GM18858 (cell line): ENCODE results near the gene CLIC6.
"Not testable (repeated sequence)": the region's sequence is repeated elsewhere in the genome, so short reads cannot be mapped to it uniquely, and the experiment has no call there.

Experiments used
- ATAC-seq: cut with Tn5 transposase; IDR thresholded peaks from one replicate; pipeline ENCODE4 v1.9.1; 2021; ENCODE audit not compliant: unreplicated experiment

CLIC6 gene

DNA sequence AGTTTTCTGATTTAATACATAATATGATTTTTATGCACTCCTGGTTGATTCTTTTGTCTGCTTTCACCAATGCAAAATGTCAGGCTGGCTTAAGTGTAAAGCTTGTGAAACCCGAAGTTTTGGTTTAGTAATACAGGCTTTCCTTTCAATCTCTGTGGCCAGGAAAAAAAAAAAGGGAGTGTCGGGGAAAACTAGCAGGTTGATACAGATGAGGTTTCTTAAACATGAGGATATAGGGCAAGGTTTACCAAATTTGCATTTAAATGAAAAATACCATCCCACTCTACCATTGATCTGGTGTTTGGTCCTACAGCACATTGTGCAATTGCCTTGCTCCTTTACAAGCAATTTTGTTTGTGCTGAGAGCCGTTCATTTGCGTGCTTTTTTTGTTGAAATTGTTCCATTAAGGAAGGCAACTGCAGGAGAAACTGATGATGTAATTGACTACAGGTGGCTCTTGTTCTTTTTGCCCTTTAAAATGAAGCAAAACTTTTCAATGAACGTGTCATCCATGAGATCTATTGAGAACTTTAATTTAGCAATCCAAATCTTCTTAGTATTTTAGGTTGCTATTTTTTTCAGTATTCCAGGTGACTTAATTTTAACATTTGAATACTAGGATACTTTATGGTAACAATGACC lies 22.7 kb downstream of the CLIC6 start:
- ATAC-seq = no peak

DNA sequence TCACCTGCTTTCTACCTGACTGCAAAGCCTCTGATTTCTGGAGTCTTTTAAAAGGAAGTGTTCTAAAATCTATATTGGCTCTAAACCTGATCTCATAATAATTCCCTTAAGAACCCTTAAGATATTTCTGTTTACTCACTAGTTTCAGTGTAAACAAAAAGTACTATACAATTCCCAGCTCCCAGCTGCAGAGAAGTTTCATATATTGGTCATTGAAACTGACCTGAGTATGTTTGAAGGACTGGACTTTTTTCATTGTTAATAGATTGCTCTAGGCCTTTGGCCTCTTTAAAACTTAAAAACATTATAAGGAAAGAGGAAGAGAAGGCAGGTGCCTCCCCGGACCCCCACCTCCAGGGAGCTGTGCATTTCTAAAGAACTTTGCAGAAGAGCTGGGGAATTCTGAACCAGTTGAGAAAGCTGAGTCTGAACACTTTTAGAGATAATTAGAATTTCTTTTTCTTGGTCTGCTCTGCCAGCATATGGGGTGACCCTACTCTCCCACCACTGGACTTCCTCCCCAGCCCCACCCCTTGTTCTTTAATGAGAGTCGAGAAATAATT lies 23.7 kb downstream of the CLIC6 start:
- no peak for ATAC-seq

DNA sequence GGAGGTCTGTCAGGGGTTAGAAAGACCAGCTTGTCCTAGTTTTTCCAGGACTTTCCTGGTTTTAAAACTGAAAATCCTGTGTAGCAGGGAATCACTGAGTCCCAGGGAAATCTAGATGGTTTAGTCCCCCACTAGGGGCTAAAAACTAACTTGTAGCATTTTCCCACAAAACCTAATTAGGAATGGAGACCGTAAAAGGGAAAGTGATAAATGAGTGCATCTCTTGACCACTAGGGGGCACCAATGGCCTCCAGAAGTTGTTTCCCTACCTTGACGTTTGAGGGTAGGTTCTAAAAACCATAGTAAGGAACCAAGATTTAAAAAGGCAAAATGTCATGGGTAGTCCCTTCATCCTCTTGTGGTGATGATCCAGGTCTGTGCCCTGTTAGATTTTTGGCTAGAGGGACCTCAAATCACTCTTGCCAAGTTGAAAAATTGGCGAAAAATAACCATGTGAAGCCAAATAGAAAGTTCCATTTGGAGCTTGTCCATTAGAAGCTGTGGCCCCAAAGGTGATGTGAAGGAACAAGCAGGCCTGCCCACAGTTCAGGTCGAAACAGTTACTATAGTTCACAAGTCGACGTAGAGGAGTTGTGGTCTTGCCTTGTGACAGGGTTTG lies 24.5 kb downstream of the CLIC6 start:
- no peak for ATAC-seq

DNA sequence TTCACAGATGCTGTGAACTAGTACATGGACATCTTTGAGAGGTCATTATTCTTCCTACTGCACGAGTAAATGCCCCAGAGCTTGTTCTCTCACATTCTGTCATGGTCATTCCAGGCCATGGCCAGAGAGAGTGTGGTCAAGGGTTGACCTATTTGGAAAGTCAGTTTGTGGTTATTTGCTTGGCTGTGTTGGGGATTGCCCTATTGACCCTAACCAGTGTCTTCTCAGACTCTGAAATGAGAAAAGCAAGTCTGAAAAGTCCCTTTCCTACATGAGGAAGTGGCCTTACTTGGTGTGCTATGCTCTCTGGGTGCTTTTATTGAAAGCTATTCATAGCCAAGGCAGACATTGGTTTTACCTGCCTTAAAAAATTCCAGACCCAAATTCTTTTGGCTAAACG lies 26.6 kb downstream of the CLIC6 start:
- peak; percentile 77 for ATAC-seq

DNA sequence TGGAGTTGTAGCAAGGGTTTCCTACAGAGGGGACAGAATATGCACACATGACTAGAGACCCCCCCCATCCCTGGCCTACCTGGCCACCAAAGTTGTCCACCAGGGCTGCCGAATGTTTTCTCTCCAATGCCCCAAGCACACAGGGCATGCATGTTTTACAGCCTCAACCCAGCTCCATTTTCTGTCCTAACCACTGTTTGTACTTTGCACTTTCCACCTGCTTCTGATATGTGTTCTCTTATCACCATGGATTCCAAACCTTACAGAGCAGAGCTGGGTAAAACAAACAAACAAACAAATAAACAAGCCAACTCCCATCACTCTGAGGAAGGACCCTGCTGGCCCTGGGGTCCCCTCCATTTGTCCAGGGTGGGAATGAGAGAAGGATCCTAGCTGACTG lies 27.3 kb downstream of the CLIC6 start:
- ATAC-seq = no peak

DNA sequence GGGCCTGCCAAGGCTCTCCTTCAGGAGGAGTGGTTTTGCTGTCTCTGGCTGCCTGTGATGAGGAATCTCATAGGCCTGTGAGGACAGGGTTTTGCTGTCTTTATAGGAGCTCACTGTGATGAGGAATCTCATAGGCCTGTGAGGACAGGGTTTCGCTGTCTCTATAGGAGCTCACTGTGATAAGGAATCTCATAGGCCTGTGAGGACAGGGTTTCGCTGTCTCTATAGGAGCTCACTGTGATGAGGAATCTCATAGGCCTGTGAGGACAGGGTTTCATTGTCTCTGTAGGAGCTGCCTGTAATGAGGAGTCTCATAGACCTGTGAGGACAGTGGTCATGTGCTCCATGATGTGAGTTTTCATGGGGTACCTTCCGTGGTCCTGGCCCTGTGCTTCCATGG lies 29.0 kb downstream of the CLIC6 start:
- no peak for ATAC-seq

DNA sequence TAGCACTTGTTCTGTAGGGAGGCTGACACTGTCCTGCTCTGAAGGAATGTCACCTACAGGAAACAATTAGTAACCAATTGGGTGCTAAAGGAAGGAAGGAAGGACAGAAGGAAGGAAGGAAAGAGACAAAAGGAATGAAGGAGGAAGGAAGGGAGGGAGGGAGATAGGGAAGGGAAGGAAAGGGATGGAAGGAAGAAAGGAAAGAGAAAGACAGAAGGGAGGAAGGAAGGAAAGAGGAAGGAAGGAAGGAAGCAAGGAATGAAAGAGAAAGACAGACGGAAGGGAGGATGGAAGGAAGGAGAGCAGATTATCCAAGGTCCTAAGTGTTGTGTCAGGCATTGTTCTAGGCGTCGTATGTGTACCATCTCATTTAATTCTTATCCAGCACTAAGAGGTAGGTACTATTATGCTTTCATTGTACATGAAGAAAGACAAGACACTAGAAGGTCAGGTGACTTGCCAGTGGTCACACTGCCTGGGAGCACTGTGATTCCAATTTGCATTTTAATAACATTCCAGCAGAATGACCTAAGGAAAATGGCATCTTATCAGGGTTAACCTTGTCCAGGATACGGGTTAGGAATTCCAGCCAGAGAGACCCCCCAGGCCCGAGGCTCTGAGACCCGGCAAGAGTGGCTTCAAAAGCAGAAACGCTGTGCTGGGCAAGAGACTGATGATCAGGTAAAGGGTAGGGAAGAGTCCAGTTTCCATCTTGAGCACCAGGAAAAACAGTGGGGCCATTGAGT lies 29.6 kb downstream of the CLIC6 start:
- no peak for ATAC-seq

DNA sequence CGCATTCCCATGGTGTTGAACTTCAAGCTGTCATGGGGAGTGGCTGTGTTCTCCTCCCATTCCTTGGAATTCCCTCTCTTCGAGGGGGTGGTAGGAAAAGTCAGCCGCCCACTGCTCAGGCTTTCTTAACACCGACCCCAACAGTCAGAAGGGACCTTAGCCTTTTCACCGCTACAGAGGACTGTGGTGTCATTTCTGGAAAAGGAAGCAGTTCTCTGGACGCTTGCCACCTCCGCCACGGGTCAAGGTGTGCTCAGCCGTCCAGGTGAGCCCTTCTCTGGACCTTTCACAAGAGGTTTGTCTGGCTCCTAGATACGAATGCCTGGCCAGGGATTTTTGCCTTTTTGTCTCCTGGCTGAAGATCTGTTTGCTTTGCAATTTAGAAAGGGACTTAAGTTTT lies 31.8 kb downstream of the CLIC6 start:
- ATAC-seq = no peak

DNA sequence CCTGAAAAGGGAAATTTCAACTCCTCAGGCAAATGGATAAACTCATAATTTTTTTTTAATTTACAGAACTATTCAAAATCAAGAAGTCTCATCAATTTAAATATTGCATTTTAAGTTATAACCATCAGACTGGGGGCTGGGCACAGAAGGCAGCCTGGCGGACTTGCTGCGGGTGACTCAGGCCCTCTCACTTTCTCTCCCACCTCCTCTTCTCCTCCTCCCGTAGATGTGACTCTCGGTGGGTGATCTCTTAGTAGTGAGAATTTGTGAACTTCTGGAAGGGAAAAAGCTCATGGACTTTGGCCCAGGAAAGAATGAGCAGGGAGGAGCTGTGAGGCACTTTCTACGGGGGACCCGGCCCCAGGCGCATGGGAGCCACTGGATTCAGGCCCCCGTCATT lies 32.9 kb downstream of the CLIC6 start:
- ATAC-seq = no peak

DNA sequence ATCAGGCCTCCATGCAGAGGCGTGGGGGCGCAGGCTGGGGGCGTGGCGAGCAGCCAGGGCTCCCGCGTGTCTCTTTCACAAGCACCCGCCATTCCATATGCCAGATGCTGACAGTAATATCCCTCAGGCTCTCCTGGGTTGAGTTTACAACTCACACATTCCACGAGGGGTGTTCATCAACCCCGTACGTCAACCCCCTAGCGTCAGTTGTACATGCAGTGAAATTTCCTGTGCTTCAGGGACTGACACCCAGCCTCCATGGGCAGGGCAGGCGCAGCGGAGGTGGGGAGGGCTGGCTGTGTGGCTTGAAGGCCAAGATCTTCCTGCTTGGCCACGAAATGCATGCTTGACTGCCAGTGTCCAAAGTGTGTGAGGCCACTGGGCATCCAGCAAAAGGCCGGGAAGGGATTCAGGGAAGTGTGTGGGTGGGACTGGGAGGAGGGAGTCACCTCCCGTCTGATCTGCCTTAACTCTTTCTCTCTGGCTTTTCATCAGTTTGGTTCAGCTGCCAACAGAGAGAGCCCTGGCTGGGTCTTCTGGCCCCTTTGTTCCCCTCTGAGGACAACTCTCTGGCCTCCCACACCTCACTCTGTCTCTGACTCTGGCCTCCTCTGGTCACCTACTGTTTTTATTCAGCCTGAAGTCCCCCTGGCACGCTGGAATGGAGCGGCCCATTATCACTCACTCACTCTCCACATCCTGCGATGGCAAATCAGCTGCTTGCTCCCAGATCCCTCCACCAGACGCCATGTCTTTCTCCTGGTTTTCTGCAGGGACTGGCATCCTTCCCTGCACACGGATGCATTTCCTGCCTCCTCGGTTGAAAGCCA lies 33.8 kb downstream of the CLIC6 start:
- ATAC-seq = no peak

DNA sequence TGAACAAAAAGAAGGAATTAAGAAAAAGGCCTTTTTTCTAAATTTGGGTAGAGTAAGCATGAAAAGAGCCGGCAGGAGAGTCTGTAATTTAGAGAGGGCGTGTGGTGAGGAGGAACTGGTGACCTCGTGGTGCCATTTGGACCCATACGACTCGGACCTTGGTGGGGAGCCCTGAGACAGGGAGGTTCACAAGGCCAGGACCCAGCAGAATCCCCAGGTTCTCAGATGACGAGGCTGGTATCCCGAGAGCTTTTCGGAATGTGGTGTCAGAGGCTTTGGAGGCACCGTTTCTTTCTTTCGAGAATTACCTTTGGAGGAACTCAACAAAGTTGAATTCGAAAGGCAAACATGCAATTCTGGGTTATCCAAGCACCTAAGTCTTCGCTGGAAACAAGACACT lies 34.8 kb downstream of the CLIC6 start:
- ATAC-seq = no peak

DNA sequence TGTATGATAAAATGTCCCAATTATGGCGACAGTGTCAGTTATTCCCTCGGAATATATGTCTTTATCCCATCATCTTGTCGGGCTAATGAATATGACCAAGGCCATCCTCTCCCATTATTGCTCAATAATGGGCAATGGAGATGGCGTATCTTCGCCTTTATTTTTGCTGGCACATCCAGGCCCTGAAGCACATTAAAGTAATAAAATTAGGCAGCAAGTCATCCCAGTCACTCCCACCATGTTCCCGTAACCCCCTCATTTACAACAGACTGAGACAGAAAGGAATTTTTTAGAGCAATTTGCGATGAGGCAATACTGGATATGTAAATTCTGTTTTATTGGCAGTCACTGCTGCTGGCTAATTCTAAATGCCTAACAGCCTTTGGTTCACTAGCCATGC lies 35.3 kb downstream of the CLIC6 start:
- no peak for ATAC-seq

DNA sequence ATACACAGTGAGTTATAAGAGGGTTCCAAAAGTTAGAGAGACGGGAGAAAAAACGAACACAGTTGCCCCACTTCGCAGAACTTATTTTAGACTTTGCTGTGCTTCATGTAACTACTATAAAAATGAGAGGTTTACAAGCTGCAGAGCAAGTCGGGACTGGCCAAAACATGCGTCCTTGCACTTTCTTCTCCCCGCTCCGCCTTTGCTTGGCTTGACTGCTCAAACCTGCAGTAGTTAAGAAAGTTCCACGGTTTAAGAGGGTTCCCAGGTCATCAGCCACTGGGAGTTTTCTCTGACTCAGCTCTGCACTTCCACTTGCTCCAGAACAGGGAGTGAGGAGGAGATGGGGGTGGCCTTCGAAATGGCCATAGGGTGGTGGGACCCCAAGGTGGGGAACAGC lies 36.2 kb downstream of the CLIC6 start:
- no peak for ATAC-seq

DNA sequence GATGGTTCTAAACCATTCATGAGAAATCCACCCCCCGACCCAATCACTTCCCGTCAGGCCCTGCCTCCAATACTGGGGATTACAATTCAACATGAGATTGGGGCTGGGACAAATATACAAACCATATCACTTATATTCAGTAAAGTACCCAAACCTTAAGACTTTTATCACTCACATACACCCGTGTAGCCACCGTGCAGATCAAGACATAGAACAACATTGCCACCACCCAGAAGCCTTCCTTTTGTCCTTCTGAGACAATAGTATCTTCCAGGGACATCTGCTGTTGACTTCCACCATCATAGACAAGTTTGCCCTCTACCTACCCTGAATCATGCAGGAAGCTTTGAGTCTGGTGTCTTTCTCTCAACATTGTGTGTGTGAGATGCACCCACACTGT lies 37.5 kb downstream of the CLIC6 start:
- no peak for ATAC-seq

DNA sequence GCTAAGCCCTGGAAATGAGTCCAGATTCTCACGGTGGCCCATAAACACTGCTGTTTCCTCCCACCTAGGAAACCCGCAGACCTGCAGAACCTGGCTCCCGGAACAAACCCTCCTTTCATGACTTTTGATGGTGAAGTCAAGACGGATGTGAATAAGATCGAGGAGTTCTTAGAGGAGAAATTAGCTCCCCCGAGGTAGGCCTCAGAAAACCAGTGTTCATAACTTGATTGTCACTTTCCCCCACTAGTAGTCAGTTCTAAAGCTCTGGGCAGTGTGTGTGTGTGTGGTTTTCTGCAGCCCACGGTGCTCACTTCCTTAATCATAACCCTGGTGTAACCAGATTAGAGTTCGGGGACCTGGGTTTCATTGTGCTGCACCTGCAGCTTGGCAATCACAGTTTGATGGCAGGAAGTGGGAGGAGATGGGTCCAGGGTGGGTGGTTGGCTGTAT lies 39.1 kb downstream of the CLIC6 start:
- peak; percentile 96 for ATAC-seq

DNA sequence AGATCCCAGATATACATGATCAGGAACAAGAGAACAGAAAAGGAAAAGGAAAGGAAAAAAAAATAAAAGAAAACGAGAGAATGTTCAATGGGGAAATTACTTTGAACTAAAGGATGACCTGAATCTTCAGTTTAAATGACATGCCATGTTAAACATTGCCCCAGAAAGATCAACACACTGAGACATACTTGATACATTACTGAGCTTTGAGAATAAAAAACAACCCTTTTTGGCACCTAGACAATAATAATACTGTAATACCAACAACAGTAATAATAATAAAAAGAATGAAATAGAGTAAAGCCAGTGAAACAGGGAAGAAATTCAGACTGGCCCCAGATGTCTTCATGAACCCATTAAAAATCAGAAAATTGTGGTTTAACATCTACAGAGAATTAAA lies 44.8 kb downstream of the CLIC6 start:
- no peak for ATAC-seq

DNA sequence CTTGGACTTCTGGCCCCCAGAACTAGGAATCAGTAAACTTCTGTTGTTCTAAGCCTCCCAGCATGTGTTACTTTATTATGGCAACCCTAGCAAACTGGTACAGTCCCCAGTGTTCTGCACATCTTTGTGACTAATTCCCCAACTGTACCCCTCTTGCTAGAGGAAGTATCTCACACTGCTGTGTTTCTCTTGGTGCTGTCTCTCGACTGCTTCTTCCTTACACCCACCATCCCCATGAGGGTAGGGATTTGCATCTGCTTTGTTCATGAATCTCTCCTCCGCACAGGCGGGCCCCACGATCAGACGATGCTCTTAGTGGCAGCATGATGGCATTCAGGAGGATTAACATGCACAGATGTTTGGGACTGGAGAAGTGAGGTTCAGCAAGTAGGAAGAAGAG lies 46.7 kb downstream of the CLIC6 start:
- ATAC-seq = peak; percentile 59

DNA sequence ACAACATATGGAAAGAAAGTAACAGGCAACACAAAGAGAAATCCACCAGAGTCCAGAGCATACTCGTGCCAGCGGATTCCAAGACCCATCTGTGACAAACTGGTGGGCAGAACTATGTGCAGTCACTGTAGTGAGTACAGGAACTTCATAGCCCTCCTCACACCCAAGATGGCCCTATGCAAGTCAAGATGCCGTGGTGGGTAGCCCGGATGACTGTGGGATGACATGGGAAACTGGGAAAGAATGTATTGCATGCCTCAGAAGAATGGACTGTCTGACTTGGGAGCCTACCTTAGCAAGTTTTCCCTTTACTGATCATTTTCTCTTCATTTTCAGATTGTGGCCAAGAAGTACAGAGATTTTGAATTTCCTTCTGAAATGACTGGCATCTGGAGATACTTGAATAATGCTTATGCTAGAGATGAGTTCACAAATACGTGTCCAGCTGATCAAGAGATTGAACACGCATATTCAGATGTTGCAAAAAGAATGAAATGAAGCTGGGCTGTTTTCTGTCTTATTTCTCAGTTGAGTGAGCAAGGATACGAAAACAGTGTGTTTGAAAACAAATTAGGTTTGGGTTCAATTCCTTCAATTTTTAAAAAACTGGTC lies 47.3 kb downstream of the CLIC6 start:
- ATAC-seq = no peak

DNA sequence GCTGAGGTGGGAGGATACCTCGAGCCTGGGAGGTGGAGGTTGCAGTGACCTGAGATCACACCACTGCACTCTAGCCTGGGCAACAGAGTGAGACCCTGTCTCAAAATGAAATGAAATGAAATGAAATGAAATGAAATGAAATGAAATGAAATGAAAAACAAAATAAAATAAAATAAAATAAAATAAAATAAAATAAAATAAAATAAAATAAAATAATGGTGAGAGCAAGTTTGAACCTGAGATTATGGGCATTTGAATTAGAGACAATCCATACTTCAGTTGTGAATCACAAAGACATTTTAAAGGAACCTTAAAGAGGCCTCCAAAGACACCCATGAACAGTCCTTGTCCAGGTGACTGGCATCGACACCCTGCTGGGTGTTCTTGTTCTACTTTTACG lies 49.7 kb downstream of the CLIC6 start:
- not testable (repeated sequence) for ATAC-seq

DNA sequence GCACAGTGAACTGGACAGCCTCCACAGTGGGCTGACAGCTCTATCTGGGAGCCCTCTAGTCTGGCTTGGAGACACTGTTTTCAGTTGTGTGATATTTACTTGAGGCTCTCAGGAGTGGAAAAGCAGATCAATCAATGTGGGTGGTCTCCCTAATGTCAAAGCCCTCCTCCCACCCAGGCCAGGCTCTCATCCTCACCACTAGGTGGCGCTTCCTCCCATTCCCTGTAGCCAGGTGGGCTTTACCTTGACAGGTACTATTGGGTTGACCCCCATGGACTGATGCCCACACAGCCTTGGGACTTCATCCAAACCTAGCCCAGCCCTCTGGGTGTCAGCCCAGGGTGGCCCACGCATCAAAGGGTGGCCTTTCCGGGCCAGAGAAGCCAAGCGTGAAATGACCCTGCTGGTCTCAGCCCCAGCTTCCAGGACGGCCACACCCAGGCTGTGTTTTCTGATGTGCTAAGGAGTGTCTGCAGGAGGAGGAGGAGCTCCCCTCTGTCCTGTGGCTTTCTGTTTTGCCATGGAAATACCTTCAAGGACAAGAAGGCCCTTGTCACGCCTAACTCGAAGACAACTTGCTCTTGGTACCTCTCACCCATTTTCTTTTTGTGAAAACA lies 54.0 kb downstream of the CLIC6 start:
- ATAC-seq = no peak
